SU-DHL-6 (cell line): ENCODE results near the gene DDB1.

Source experiments
- H2AFZ ChIP-seq: fragments of 200-600 bp; sonication (generic); 2 replicates; pipeline ENCODE4 v1.6.1; 2014; ENCODE audit warnings: low read depth, mild to moderate bottlenecking, moderate library complexity, mixed read lengths, antibody characterized with exemption, low read length; ENCODE audit not compliant: severe bottlenecking
- H3F3A ChIP-seq: fragments of 200-600 bp; shearing (Covaris generic); 2 replicates; pipeline ENCODE4 v1.6.0; 2016; ENCODE audit warnings: antibody characterized with exemption, mild to moderate bottlenecking; ENCODE audit not compliant: insufficient read depth
- H3K27ac ChIP-seq: fragments of 200-600 bp; sonication (generic); 2 replicates; pipeline ENCODE4 v1.5.1; 2016; ENCODE audit warnings: low read depth, mild to moderate bottlenecking, low read length, moderate library complexity, mixed read lengths
- H3K27me3 ChIP-seq: fragments of 200-600 bp; sonication (generic), shearing (Covaris generic); 2 replicates; pipeline ENCODE4 v1.6.0; 2014; ENCODE audit warnings: mild to moderate bottlenecking, low read length
- H3K36me3 ChIP-seq: fragments of 200-600 bp; sonication (generic); 2 replicates; pipeline ENCODE4 v1.6.1; 2014; ENCODE audit warnings: mild to moderate bottlenecking, low read length, mixed read lengths
- H3K4me2 ChIP-seq: fragments of 300-600, 200-600 bp; shearing (Covaris generic), sonication (generic); 2 replicates; pipeline ENCODE4 v1.6.0; 2014; ENCODE audit warnings: low read length, low read depth, mild to moderate bottlenecking; ENCODE audit not compliant: poor library complexity, severe bottlenecking
- H3K4me3 ChIP-seq: fragments of 200-600 bp; sonication (generic); 2 replicates; pipeline ENCODE4 v1.5.1; 2014; ENCODE audit warnings: antibody characterized with exemption, low read length, mild to moderate bottlenecking, mixed read lengths; ENCODE audit not compliant: insufficient read depth, poor library complexity, severe bottlenecking
- H3K79me2 ChIP-seq: fragments of 200-600 bp; sonication (generic); 2 replicates; pipeline ENCODE4 v1.6.1; 2014; ENCODE audit warnings: mild to moderate bottlenecking, low read length, moderate library complexity; ENCODE audit not compliant: insufficient read depth
- H3K9ac ChIP-seq: fragments of 200-600 bp; sonication (generic); 2 replicates; pipeline ENCODE4 v1.7.0; 2014; ENCODE audit warnings: mild to moderate bottlenecking, low read length
- H3K9me2 ChIP-seq: fragments of 200-600 bp; sonication (generic); replicated peaks from 2 replicates; pipeline ENCODE4 v1.6.1; 2014; ENCODE audit warnings: low read length; ENCODE audit not compliant: insufficient read depth
- H3K9me3 ChIP-seq: fragments of 200-600 bp; sonication (generic); 2 replicates; pipeline ENCODE4 v1.6.1; 2014; ENCODE audit warnings: low read length, mixed read lengths; ENCODE audit not compliant: insufficient read depth
- H4K20me1 ChIP-seq: fragments of 200-600 bp; sonication (generic); 2 replicates; pipeline ENCODE4 v1.6.1; 2014; ENCODE audit warnings: low read depth, mild to moderate bottlenecking, antibody characterized with exemption, low read length, moderate library complexity, mixed read lengths
- EZH2phosphoT487 ChIP-seq: fragments of 200-600 bp; sonication (generic), shearing (Covaris generic); conservative IDR thresholded peaks from 2 replicates; pipeline ENCODE4 v1.6.1; 2018; ENCODE audit warnings: mild to moderate bottlenecking, antibody characterized with exemption, low read length, moderate library complexity, mixed read lengths
- TF ChIP-seq, protein P1 (sequence below): fragments of 200-600 bp; sonication (generic); IDR thresholded peaks from one replicate; pipeline ENCODE4 v1.5.1; 2017; ENCODE audit warnings: antibody characterized with exemption, mild to moderate bottlenecking, low read length, moderate library complexity; ENCODE audit not compliant: insufficient read depth, poor library complexity, severe bottlenecking

Gene DDB1

DNA sequence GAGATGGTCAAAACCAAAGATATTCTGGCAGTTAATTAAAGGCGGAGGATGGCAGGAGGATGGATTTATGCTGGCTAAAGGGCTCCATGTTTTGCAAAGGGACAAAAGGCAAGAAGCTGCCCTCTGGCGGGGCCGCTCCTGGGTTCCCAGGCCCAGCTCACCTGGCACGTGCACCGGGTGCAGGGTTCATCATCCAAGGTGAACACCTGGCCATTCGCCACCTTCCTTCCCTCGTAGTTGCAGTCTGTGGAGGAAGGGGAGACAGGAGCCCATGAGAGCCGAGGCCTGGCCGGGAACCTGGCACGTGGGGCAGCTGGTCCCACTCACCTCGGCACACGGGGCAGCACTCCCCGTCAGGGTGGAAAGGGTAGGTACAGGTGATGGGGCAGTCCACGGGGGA, 68.1 kb downstream of the DDB1 start:
- H3K4me3 ChIP-seq: no peak overlapping the region
- no peak overlapping the region for H3K9ac ChIP-seq
- H4K20me1 ChIP-seq: no peaks in the 10 kb centered on the region
- no peaks in the 10 kb centered on the region for H3F3A ChIP-seq
- no peak overlapping the region for H2AFZ ChIP-seq
- no peaks in the 10 kb centered on the region for H3K79me2 ChIP-seq
- H3K9me3 ChIP-seq: no peaks in the 10 kb centered on the region
- no peak for TF ChIP-seq EZH2phosphoT487
- TF ChIP-seq, protein P1, sequence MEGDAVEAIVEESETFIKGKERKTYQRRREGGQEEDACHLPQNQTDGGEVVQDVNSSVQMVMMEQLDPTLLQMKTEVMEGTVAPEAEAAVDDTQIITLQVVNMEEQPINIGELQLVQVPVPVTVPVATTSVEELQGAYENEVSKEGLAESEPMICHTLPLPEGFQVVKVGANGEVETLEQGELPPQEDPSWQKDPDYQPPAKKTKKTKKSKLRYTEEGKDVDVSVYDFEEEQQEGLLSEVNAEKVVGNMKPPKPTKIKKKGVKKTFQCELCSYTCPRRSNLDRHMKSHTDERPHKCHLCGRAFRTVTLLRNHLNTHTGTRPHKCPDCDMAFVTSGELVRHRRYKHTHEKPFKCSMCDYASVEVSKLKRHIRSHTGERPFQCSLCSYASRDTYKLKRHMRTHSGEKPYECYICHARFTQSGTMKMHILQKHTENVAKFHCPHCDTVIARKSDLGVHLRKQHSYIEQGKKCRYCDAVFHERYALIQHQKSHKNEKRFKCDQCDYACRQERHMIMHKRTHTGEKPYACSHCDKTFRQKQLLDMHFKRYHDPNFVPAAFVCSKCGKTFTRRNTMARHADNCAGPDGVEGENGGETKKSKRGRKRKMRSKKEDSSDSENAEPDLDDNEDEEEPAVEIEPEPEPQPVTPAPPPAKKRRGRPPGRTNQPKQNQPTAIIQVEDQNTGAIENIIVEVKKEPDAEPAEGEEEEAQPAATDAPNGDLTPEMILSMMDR: no peak
- H3K4me2 ChIP-seq: no peak overlapping the region
- H3K27ac ChIP-seq: no peak overlapping the region
- no peaks in the 10 kb centered on the region; the same call in 1 of the 2 replicates for H3K36me3 ChIP-seq
- no peaks in the 10 kb centered on the region for H3K27me3 ChIP-seq
- H3K9me2 ChIP-seq: no peaks in the 10 kb centered on the region

- Histone ChIP-seq H3K27ac (no peak overlapping the region), H3K9ac (no peak overlapping the region), H4K20me1 (no peaks in the 10 kb centered on the region), H3F3A (no peaks in the 10 kb centered on the region), H3K9me2 (no peaks in the 10 kb centered on the region), H3K36me3 (no peaks in the 10 kb centered on the region; the same call in 1 of the 2 replicates), H2AFZ (no peak overlapping the region), H3K27me3 (no peaks in the 10 kb centered on the region), H3K9me3 (no peaks in the 10 kb centered on the region), H3K4me3 (no peak overlapping the region), H3K4me2 (no peak overlapping the region), H3K79me2 (no peaks in the 10 kb centered on the region)
- no peak for TF ChIP-seq EZH2phosphoT487
- TF ChIP-seq, protein P1: no peak
These were observed 68.5 kb downstream of the DDB1 start for GRCh38 chr11:61264371-61264770.

DNA sequence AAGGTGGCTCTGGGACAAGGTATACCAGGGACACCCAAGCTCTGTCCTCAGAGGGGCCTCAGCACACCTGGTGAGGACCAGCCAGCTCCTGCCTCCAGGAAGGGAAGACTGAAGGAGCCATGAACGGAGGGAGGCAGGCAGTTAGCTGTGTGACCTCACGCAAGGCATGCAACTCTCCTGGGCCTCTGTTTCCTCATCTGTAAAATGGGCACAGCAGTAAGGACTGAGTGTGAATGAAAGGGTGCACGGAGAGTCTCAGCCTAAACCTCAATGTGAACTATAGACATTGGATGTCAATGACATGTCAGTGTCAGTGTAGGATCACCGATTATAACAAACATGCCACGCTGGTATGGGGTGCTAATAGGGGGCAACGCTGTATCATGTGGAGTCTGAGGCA, 73.5 kb downstream of the DDB1 start:
- Histone ChIP-seq H3K9me2 (no peaks in the 10 kb centered on the region), H3K4me2 (no peak overlapping the region), H2AFZ (no peak overlapping the region), H4K20me1 (no peaks in the 10 kb centered on the region), H3K79me2 (no peaks in the 10 kb centered on the region), H3K27ac (no peak overlapping the region), H3K27me3 (no peaks in the 10 kb centered on the region), H3K9me3 (no peaks in the 10 kb centered on the region), H3K9ac (no peak overlapping the region), H3K4me3 (no peak overlapping the region), H3F3A (no peaks in the 10 kb centered on the region), H3K36me3 (no peaks in the 10 kb centered on the region; the same call in 1 of the 2 replicates)
- TF ChIP-seq, protein P1: no peak
- no peak for TF ChIP-seq EZH2phosphoT487
